WTC11 (cell line): ENCODE results near the gene AGPS. TPM values are rescaled to one million over a fixed set of nuclear protein-coding genes. Genes with fewer than 3 reads are reported as not detected.

Experiments
- ATAC-seq: fragments of 200-7000 bp; cut with Tn5 transposase; 2 replicates; pipeline ENCODE4 v1.10.0; 2021; ENCODE audit warnings: mild to moderate bottlenecking, moderate library complexity
- CTCF ChIA-PET: fragments of 300-600 bp; sonication (Branson Sonifier 250); formaldehyde crosslinking; loops from one replicate; lab custom pipeline; 2021; ENCODE audit warnings: antibody characterized with exemption; lab: Charles Lee
- POLR2A ChIA-PET: fragments of 350-600 bp; sonication (Branson Sonifier 250); formaldehyde crosslinking; loops from one replicate; lab custom pipeline; 2021; ENCODE audit warnings: antibody characterized with exemption; lab: Charles Lee
- DNase-seq: peaks from one replicate; pipeline ENCODE4 v3.0.0; 2021; ENCODE audit warnings: low spot score
- H3K27ac Mint-ChIP-seq: 2 replicates; pipeline ENCODE4 v1.8.0; 2021; ENCODE audit warnings: mixed read lengths
- H3K27me3 Mint-ChIP-seq: 2 replicates; pipeline ENCODE4 v1.8.0; 2021; ENCODE audit warnings: low read depth, mild to moderate bottlenecking, moderate library complexity, mixed read lengths
- H3K36me3 Mint-ChIP-seq: 2 replicates; pipeline ENCODE4 v1.8.0; 2021; ENCODE audit warnings: mixed read lengths
- H3K4me1 Mint-ChIP-seq: 2 replicates; pipeline ENCODE4 v1.8.0; 2022; ENCODE audit warnings: mixed read lengths
- H3K4me3 Mint-ChIP-seq: 2 replicates; pipeline ENCODE4 v1.8.0; 2021; ENCODE audit warnings: mild to moderate bottlenecking, moderate library complexity, mixed read lengths
- H3K9me3 Mint-ChIP-seq: 2 replicates; pipeline ENCODE4 v1.8.0; 2021; ENCODE audit warnings: mixed read lengths
- CREB1 ChIP-seq: sonication (generic); formaldehyde crosslinking; IDR thresholded peaks from 2 replicates; pipeline ENCODE4 v1.8.0; 2023; ENCODE audit warnings: mild to moderate bottlenecking, missing genetic modification reagents
- ELF4 ChIP-seq: sonication (generic); formaldehyde crosslinking; IDR thresholded peaks from 2 replicates; pipeline ENCODE4 v1.8.1; 2022; ENCODE audit warnings: low read depth, mild to moderate bottlenecking, moderate library complexity, missing genetic modification reagents
- ETV6 ChIP-seq: sonication (generic); formaldehyde crosslinking; IDR thresholded peaks from 2 replicates; pipeline ENCODE4 v1.8.1; 2022; ENCODE audit warnings: mild to moderate bottlenecking, missing genetic modification reagents
- FOXK1 ChIP-seq: sonication (generic); formaldehyde crosslinking; IDR thresholded peaks from 2 replicates; pipeline ENCODE4 v1.8.0; 2022; ENCODE audit warnings: mild to moderate bottlenecking, moderate library complexity, missing genetic modification reagents
- FOXP1 ChIP-seq: sonication (generic); formaldehyde crosslinking; IDR thresholded peaks from 2 replicates; pipeline ENCODE4 v1.8.0; 2022; ENCODE audit warnings: missing genetic modification reagents, mild to moderate bottlenecking, moderate library complexity, borderline replicate concordance
- GABPB1 ChIP-seq: sonication (generic); formaldehyde crosslinking; IDR thresholded peaks from 2 replicates; pipeline ENCODE4 v1.8.1; 2023; ENCODE audit warnings: mild to moderate bottlenecking, missing genetic modification reagents
- GRHL2 ChIP-seq: fragments of 250-450 bp; sonication (Bioruptor Pico); IDR thresholded peaks from 2 replicates; pipeline ENCODE4 v1.8.0; 2022; ENCODE audit warnings: mild to moderate bottlenecking, moderate library complexity; ENCODE audit not compliant: insufficient replicate concordance, severe bottlenecking
- KAT7 ChIP-seq: sonication (generic); formaldehyde crosslinking; IDR thresholded peaks from 2 replicates; pipeline ENCODE4 v1.8.1; 2023; ENCODE audit warnings: missing genetic modification reagents, mild to moderate bottlenecking, borderline replicate concordance
- SMAD3 ChIP-seq: sonication (generic); formaldehyde crosslinking; IDR thresholded peaks from 2 replicates; pipeline ENCODE4 v1.8.0; 2022; ENCODE audit warnings: missing genetic modification reagents, mild to moderate bottlenecking, borderline replicate concordance
- SP1 ChIP-seq: sonication (generic); formaldehyde crosslinking; conservative IDR thresholded peaks from 2 replicates; pipeline ENCODE4 v1.8.1; 2022; ENCODE audit warnings: missing genetic modification reagents
- TEAD4 ChIP-seq: sonication (generic); formaldehyde crosslinking; IDR thresholded peaks from 2 replicates; pipeline ENCODE4 v1.8.0; 2022; ENCODE audit warnings: mild to moderate bottlenecking, missing genetic modification reagents
- ZNF121 ChIP-seq: sonication (generic); formaldehyde crosslinking; IDR thresholded peaks from 2 replicates; pipeline ENCODE4 v1.8.0; 2023; ENCODE audit warnings: missing genetic modification reagents
- ZNF138 ChIP-seq: sonication (generic); formaldehyde crosslinking; conservative IDR thresholded peaks from 2 replicates; pipeline ENCODE4 v1.8.1; 2022; ENCODE audit warnings: mild to moderate bottlenecking, moderate library complexity, missing genetic modification reagents
- total RNA-seq: library from RNA; stranded (reverse); gene quantifications from 3 replicates; pipeline ENCODE4 v1.2.3, GENCODE V29; 2021
- TF ChIP-seq, protein P1 (sequence below): sonication (generic); formaldehyde crosslinking; IDR thresholded peaks from 2 replicates; pipeline ENCODE4 v1.8.1; 2023; ENCODE audit warnings: mild to moderate bottlenecking, missing genetic modification reagents
- TF ChIP-seq, protein P2 (sequence below): sonication (generic); formaldehyde crosslinking; IDR thresholded peaks from 2 replicates; pipeline ENCODE4 v1.8.1; 2022; ENCODE audit warnings: missing genetic modification reagents, borderline replicate concordance
- TF ChIP-seq, protein P3 (sequence below): sonication (generic); formaldehyde crosslinking; IDR thresholded peaks from 2 replicates; pipeline ENCODE4 v1.8.0; 2022; ENCODE audit warnings: missing genetic modification reagents
- TF ChIP-seq, protein P4 (sequence below): sonication (generic); formaldehyde crosslinking; IDR thresholded peaks from 2 replicates; pipeline ENCODE4 v1.8.1; 2022; ENCODE audit warnings: low read depth, mild to moderate bottlenecking, moderate library complexity, missing genetic modification reagents, borderline replicate concordance
- TF ChIP-seq, protein P5 (sequence below): sonication (generic); formaldehyde crosslinking; IDR thresholded peaks from 2 replicates; pipeline ENCODE4 v1.8.0; 2022; ENCODE audit warnings: mild to moderate bottlenecking, missing genetic modification reagents
- TF ChIP-seq, protein P6 (sequence below): fragments of 250-450 bp; sonication (Bioruptor Pico); IDR thresholded peaks from 2 replicates; pipeline ENCODE4 v2.1.2; 2022; ENCODE audit warnings: mild to moderate bottlenecking, moderate library complexity
- TF ChIP-seq, protein P7 (sequence below): fragments of 250-450 bp; sonication (Bioruptor Pico); IDR thresholded peaks from 2 replicates; pipeline ENCODE4 v1.8.0; 2021; ENCODE audit warnings: mild to moderate bottlenecking

The AGPS gene
- total RNA-seq, 1 experiment from 2014 or later = 60.8 TPM

DNA sequence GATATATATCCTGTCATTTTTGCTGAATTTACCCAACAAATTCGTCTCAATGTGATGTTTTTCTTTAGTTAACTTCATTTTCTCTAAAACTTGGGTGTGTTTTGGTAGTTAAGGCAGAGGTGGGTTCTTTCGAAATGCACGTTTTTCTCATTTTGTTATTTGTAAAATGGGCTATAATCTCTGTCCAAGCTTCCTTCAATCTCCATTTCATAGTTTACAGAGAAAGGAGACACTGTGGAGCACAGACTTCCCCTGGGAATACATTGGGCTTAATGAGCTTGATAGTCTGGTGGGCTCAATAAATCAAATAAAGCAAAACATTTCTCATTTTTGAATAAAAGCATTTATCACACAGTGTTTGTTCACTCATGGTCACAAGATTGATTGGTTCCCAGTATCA is 145.1 kb downstream of the AGPS start:
- ChIA-PET POLR2A (no interaction called here), CTCF (no interaction called here)
- ATAC-seq (no peak), DNase-seq (no peak)
- TF ChIP-seq, protein P1, sequence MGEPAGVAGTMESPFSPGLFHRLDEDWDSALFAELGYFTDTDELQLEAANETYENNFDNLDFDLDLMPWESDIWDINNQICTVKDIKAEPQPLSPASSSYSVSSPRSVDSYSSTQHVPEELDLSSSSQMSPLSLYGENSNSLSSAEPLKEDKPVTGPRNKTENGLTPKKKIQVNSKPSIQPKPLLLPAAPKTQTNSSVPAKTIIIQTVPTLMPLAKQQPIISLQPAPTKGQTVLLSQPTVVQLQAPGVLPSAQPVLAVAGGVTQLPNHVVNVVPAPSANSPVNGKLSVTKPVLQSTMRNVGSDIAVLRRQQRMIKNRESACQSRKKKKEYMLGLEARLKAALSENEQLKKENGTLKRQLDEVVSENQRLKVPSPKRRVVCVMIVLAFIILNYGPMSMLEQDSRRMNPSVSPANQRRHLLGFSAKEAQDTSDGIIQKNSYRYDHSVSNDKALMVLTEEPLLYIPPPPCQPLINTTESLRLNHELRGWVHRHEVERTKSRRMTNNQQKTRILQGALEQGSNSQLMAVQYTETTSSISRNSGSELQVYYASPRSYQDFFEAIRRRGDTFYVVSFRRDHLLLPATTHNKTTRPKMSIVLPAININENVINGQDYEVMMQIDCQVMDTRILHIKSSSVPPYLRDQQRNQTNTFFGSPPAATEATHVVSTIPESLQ (CRISPR knock-in tag) = no peak
- TF ChIP-seq ELF4 (no peak), SP1 (CRISPR knock-in tag) (no peak), ZNF121 (CRISPR knock-in tag) (no peak), SMAD3 (no peak), GABPB1 (CRISPR knock-in tag) (no peak), ETV6 (no peak), FOXP1 (no peak), KAT7 (CRISPR knock-in tag) (no peak), CREB1 (CRISPR knock-in tag) (no peak), TEAD4 (CRISPR knock-in tag) (no peak), ZNF138 (CRISPR knock-in tag) (no peak), GRHL2 (CRISPR knock-in tag) (no peak), FOXK1 (CRISPR knock-in tag) (no peak)
- TF ChIP-seq, protein P2, sequence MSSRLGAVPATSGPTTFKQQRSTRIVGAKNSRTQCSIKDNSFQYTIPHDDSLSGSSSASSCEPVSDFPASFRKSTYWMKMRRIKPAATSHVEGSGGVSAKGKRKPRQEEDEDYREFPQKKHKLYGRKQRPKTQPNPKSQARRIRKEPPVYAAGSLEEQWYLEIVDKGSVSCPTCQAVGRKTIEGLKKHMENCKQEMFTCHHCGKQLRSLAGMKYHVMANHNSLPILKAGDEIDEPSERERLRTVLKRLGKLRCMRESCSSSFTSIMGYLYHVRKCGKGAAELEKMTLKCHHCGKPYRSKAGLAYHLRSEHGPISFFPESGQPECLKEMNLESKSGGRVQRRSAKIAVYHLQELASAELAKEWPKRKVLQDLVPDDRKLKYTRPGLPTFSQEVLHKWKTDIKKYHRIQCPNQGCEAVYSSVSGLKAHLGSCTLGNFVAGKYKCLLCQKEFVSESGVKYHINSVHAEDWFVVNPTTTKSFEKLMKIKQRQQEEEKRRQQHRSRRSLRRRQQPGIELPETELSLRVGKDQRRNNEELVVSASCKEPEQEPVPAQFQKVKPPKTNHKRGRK (CRISPR knock-in tag) = no peak
- TF ChIP-seq, protein P3, sequence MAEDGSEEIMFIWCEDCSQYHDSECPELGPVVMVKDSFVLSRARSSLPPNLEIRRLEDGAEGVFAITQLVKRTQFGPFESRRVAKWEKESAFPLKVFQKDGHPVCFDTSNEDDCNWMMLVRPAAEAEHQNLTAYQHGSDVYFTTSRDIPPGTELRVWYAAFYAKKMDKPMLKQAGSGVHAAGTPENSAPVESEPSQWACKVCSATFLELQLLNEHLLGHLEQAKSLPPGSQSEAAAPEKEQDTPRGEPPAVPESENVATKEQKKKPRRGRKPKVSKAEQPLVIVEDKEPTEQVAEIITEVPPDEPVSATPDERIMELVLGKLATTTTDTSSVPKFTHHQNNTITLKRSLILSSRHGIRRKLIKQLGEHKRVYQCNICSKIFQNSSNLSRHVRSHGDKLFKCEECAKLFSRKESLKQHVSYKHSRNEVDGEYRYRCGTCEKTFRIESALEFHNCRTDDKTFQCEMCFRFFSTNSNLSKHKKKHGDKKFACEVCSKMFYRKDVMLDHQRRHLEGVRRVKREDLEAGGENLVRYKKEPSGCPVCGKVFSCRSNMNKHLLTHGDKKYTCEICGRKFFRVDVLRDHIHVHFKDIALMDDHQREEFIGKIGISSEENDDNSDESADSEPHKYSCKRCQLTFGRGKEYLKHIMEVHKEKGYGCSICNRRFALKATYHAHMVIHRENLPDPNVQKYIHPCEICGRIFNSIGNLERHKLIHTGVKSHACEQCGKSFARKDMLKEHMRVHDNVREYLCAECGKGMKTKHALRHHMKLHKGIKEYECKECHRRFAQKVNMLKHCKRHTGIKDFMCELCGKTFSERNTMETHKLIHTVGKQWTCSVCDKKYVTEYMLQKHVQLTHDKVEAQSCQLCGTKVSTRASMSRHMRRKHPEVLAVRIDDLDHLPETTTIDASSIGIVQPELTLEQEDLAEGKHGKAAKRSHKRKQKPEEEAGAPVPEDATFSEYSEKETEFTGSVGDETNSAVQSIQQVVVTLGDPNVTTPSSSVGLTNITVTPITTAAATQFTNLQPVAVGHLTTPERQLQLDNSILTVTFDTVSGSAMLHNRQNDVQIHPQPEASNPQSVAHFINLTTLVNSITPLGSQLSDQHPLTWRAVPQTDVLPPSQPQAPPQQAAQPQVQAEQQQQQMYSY (CRISPR knock-in tag) = no peak
- TF ChIP-seq, protein P4, sequence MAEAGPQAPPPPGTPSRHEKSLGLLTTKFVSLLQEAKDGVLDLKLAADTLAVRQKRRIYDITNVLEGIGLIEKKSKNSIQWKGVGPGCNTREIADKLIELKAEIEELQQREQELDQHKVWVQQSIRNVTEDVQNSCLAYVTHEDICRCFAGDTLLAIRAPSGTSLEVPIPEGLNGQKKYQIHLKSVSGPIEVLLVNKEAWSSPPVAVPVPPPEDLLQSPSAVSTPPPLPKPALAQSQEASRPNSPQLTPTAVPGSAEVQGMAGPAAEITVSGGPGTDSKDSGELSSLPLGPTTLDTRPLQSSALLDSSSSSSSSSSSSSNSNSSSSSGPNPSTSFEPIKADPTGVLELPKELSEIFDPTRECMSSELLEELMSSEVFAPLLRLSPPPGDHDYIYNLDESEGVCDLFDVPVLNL = no peak
- TF ChIP-seq, protein P5, sequence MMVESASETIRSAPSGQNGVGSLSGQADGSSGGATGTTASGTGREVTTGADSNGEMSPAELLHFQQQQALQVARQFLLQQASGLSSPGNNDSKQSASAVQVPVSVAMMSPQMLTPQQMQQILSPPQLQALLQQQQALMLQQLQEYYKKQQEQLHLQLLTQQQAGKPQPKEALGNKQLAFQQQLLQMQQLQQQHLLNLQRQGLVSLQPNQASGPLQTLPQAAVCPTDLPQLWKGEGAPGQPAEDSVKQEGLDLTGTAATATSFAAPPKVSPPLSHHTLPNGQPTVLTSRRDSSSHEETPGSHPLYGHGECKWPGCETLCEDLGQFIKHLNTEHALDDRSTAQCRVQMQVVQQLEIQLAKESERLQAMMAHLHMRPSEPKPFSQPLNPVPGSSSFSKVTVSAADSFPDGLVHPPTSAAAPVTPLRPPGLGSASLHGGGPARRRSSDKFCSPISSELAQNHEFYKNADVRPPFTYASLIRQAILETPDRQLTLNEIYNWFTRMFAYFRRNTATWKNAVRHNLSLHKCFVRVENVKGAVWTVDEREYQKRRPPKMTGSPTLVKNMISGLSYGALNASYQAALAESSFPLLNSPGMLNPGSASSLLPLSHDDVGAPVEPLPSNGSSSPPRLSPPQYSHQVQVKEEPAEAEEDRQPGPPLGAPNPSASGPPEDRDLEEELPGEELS (CRISPR knock-in tag) = no peak
- TF ChIP-seq, protein P6, sequence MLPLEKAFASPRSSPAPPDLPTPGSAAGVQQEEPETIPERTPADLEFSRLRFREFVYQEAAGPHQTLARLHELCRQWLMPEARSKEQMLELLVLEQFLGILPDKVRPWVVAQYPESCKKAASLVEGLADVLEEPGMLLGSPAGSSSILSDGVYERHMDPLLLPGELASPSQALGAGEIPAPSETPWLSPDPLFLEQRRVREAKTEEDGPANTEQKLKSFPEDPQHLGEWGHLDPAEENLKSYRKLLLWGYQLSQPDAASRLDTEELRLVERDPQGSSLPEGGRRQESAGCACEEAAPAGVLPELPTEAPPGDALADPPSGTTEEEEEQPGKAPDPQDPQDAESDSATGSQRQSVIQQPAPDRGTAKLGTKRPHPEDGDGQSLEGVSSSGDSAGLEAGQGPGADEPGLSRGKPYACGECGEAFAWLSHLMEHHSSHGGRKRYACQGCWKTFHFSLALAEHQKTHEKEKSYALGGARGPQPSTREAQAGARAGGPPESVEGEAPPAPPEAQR = no peak
- TF ChIP-seq, protein P7, sequence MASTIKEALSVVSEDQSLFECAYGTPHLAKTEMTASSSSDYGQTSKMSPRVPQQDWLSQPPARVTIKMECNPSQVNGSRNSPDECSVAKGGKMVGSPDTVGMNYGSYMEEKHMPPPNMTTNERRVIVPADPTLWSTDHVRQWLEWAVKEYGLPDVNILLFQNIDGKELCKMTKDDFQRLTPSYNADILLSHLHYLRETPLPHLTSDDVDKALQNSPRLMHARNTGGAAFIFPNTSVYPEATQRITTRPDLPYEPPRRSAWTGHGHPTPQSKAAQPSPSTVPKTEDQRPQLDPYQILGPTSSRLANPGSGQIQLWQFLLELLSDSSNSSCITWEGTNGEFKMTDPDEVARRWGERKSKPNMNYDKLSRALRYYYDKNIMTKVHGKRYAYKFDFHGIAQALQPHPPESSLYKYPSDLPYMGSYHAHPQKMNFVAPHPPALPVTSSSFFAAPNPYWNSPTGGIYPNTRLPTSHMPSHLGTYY = no peak
- Mint-ChIP-seq H3K9me3 (peaks cover 2% of the 10 kb centered on the region; the same call in 1 of the 2 replicates), H3K27me3 (no peaks in the 10 kb centered on the region), H3K36me3 (no peaks in the 10 kb centered on the region), H3K4me1 (peaks cover 34% of the 10 kb centered on the region), H3K27ac (peak overlapping the region; percentile 34; the same call in 1 of the 2 replicates), H3K4me3 (no peak overlapping the region)
